Measurements from ENCODE around the gene PRMT7.

PRMT7 gene

DNA sequence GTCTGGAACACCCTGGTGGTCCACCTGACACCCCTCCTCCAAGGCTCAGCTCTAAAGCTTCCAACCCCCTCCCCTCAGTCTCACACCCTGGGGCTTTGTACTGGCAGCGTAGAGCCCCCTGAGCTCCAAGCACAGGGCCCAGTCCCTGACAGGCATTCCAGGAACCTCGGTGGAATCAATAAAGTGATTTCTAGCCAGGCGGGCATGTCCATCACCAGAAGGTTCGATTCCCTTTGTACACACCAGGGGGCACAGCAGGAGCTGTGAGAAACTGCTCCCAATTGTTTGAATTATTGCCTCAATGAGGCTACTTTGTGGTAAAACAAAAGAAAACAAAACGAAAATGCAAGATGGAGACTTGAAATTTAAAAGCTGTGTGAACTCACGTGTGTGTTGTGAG lies 85.7 kb downstream of the PRMT7 start:
- Histone ChIP-seq H3K4me1 (ENCODE audit: insufficient read depth, low read length) (peaks cover 15% of the 10 kb centered on the region; the same call in 1 of the 2 replicates), H3K9ac (ENCODE audit: low read depth, low read length) (no peak overlapping the region), H3K9me3 (ENCODE audit: control insufficient read depth, insufficient read depth, low read length) (no peaks in the 10 kb centered on the region), H3K36me3 (ENCODE audit: insufficient read depth, low read length) (no peaks in the 10 kb centered on the region)

DNA sequence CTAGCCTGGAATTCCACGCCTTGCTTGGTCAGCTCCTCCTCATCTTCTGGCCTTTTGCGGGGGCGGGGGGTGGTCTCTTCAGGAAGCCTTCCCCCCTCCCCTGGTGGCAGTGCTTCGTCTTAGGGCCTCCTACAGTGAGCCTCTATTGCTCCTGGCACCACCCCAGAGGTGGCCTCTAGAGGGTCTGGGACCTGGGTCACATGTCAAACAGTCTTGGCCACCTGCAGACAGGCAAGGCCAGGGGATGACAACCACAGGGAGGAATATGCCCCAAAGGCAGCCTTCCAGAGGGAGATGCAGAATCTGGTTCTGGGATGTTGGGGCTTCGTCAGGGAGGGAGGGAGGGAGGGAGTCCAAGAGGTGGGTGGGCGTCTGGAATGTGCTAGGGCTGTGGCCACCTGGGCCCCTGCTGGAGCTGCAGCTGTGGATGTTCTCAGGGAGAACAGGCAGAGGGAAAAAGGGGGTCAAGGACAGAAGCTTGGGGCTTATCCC lies 86.9 kb downstream of the PRMT7 start:
- no peak overlapping the region for H3K9ac ChIP-seq (ENCODE audit: low read depth, low read length)
- no peaks in the 10 kb centered on the region for H3K9me3 ChIP-seq (ENCODE audit: control insufficient read depth, insufficient read depth, low read length)
- no peaks in the 10 kb centered on the region for H3K36me3 ChIP-seq (ENCODE audit: insufficient read depth, low read length)
- H3K4me1 ChIP-seq (ENCODE audit: insufficient read depth, low read length): peaks cover 15% of the 10 kb centered on the region; the same call in 1 of the 2 replicates

DNA sequence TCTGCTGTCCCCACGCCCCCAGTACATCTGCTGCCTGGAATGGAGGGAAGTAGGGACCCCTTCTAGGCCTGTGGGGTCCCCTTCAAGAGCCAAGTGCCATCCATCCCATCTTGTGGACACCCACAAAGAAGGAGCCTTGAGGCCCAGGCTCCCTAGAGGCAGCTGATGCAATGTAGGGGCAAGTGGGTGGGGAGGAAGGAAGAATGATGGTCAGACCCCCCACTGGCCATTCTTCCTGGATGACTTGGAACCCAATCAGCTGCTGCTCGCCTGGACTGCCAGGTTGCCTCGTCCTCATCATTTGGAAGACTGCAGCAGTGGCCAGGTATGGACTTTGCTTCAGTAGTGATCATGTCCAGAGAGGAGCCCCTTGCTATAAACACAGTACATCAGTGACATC lies 88.6 kb downstream of the PRMT7 start:
- H3K4me1 ChIP-seq (ENCODE audit: insufficient read depth, low read length): peaks cover 15% of the 10 kb centered on the region; the same call in 1 of the 2 replicates
- H3K36me3 ChIP-seq (ENCODE audit: insufficient read depth, low read length): no peaks in the 10 kb centered on the region
- no peak overlapping the region for H3K9ac ChIP-seq (ENCODE audit: low read depth, low read length)
- no peaks in the 10 kb centered on the region for H3K9me3 ChIP-seq (ENCODE audit: control insufficient read depth, insufficient read depth, low read length)

DNA sequence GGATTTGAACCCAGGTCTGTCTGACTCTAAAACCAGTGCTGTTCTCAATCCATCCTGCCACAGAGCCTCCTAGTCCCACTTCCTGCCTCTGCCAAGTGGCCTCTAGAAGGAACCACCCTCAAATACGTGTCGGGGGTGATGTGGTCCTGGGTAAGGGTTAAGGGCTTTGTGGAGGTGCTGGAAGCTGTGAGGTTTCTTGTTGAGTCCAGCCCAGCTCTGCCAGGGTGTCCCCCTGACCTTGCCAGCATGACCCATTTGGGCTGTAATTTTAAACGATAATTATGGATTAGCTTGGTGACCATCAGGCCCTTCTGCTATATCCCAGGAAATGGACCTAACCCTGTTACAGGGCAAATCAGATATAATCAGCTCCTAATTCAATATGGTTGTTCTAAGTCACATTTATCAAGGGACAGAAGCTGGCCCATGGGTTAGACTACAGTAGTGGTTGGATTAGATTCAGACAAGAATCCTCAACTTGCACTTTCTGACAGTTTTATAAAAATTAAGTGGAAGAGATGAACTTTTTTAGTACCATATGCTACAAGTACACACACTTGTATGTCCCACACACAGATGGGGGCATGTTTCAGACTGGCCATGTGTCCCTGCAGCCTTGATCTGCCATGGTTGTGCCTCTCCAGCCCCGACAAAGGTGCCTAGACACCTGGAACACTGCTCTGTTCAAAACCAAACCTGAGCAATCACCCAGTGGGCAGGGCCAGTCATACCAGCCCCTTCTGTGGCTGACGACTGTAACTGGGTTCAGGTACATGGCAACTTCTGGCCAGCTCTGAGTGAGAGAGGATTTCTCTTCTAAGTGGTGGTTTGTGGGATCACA lies 89.5 kb downstream of the PRMT7 start:
- Histone ChIP-seq H3K36me3 (ENCODE audit: insufficient read depth, low read length) (no peaks in the 10 kb centered on the region), H3K9ac (ENCODE audit: low read depth, low read length) (no peak overlapping the region), H3K4me1 (ENCODE audit: insufficient read depth, low read length) (peaks cover 15% of the 10 kb centered on the region; the same call in 1 of the 2 replicates)

DNA sequence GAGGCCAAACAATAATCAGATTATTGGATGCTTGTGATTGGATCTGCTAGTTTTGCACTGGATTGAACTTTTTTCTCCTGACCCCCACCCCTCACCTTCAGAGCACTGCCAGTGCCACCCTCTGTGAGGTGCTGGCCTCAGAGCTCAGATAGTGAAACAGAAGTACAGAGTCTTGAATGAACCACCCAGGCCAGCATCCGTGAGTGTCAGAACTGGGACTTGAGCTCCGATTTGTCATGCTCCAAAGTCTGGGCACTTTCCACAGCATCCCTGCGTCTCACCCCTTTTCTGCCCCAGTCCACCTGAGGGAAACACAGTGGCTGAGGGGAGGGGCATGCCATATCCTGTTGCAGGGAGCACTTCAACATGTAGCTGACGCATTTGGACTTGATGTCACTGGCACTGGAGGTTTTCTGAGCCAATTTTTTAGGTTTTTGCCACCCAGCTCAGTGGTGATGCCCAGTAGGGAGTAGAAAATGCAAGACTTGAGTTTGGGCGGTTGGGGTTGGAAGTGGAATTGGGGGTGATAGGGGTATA lies 90.2 kb downstream of the PRMT7 start:
- no peaks in the 10 kb centered on the region for H3K36me3 ChIP-seq (ENCODE audit: insufficient read depth, low read length)
- no peak overlapping the region for H3K9ac ChIP-seq (ENCODE audit: low read depth, low read length)
- H3K4me1 ChIP-seq (ENCODE audit: insufficient read depth, low read length): peaks cover 15% of the 10 kb centered on the region; the same call in 1 of the 2 replicates
- no peaks in the 10 kb centered on the region for H3K9me3 ChIP-seq (ENCODE audit: control insufficient read depth, insufficient read depth, low read length)

More for the DNA sequence above, 89.5 kb downstream of the PRMT7 start:
- no peaks in the 10 kb centered on the region for H3K9me3 ChIP-seq (ENCODE audit: control insufficient read depth, insufficient read depth, low read length)

DNA sequence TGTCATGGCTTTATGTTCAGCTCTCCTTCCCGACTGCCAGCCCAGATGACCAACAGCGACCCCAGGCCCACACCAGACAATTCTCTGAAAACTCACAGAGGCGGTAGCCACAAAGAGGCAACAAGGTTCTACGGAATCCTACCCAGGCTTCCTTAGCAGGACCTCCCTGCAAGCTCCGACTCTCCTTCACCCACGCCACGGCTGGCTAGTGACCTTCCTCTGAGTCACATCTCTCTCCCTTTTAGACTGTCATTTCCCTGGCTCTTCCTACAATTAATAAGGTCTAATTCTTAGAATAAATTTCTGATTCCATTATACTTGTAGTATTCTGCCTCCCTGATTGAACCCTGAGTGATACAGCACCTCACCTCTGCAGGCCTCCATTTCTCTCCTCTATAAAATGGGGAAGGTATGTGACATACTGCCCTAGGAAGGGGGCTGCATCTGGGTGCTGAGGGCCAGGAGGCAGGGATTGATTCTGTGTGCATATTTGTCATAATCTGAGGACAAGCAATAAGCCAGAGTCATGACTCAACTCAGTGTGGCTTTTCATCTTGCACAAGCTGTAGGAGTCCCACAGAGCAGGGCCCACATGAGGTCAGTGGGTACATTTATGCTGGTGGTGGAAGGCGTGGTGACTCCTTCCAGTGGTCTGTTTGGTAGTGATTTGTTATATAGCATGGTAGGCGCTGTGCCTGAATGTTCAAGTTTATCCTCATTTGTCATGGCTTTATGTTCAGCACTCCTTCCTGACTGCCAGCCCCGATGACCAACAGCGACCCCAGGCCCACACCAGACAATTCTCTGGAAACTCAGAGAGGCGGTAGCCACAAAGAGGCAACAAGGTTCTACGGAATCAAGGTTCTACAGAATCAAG lies 91.3 kb downstream of the PRMT7 start:
- Histone ChIP-seq H3K9ac (ENCODE audit: low read depth, low read length) (no peak overlapping the region), H3K36me3 (ENCODE audit: insufficient read depth, low read length) (no peaks in the 10 kb centered on the region), H3K4me1 (ENCODE audit: insufficient read depth, low read length) (peaks cover 8% of the 10 kb centered on the region; the same call in 1 of the 2 replicates), H3K9me3 (ENCODE audit: control insufficient read depth, insufficient read depth, low read length) (no peaks in the 10 kb centered on the region)

DNA sequence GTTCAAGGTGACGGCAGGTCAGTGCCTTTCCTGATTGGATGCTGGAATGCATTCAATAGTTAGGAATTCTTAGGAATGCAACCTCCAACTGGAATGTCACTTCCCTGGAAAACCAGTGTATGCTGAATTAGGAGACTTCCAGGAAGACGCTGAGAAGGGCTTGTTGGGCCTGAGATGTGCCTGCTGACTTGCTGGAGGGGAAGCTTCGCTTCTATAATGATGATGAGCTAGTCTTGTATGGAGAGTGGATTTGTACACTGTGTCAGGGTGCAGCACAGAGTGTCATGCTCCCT lies 91.9 kb downstream of the PRMT7 start:
- Histone ChIP-seq H3K4me1 (ENCODE audit: insufficient read depth, low read length) (peaks cover 8% of the 10 kb centered on the region; the same call in 1 of the 2 replicates), H3K9me3 (ENCODE audit: control insufficient read depth, insufficient read depth, low read length) (no peaks in the 10 kb centered on the region), H3K36me3 (ENCODE audit: insufficient read depth, low read length) (no peaks in the 10 kb centered on the region)

DNA sequence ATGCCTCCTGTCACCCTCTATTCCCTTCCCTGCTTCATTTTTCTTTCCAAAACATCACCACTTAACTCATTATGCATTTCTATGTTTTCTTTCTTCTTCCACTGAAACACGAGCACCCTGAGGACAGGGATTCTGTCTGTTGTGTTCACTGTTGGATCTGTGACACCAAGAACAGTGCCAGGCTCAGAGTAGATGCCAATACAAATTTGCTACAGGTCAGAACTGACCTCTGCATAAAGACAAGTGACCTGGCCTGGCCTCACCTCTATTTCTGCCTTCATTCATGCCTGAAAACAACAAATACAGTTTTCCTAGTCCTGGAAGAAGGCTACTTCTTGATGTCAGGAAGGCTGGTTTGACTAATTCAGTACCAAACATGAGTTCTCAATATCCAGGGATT lies 92.4 kb downstream of the PRMT7 start:
- no peaks in the 10 kb centered on the region for H3K36me3 ChIP-seq (ENCODE audit: insufficient read depth, low read length)
- no peak overlapping the region for H3K9ac ChIP-seq (ENCODE audit: low read depth, low read length)
- H3K4me1 ChIP-seq (ENCODE audit: insufficient read depth, low read length): peaks cover 8% of the 10 kb centered on the region; the same call in 1 of the 2 replicates
- no peaks in the 10 kb centered on the region for H3K9me3 ChIP-seq (ENCODE audit: control insufficient read depth, insufficient read depth, low read length)

More for the DNA sequence above, 91.9 kb downstream of the PRMT7 start:
- no peak overlapping the region for H3K9ac ChIP-seq (ENCODE audit: low read depth, low read length)

DNA sequence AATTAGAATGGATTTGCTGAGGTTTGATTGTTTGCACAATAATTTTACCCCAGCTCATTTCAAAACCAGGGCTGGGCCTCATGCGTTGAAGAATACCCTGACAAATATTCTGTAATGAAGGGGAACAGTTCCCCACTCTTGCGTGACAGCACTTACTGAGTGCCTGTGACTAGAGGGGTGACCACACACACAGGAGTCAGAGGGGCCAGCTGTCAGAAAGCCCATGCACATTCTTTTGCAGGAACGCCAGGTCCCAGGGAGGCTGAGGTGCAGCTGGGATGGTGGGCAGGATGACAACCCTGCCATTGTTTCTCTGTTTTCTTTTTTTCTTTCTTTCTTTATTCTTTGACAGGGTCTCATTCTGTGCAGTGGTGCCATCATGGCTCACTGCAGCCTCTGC lies 92.9 kb downstream of the PRMT7 start:
- Histone ChIP-seq H3K36me3 (ENCODE audit: insufficient read depth, low read length) (no peaks in the 10 kb centered on the region), H3K9ac (ENCODE audit: low read depth, low read length) (no peak overlapping the region), H3K4me1 (ENCODE audit: insufficient read depth, low read length) (peaks cover 11% of the 10 kb centered on the region), H3K9me3 (ENCODE audit: control insufficient read depth, insufficient read depth, low read length) (no peaks in the 10 kb centered on the region)

DNA sequence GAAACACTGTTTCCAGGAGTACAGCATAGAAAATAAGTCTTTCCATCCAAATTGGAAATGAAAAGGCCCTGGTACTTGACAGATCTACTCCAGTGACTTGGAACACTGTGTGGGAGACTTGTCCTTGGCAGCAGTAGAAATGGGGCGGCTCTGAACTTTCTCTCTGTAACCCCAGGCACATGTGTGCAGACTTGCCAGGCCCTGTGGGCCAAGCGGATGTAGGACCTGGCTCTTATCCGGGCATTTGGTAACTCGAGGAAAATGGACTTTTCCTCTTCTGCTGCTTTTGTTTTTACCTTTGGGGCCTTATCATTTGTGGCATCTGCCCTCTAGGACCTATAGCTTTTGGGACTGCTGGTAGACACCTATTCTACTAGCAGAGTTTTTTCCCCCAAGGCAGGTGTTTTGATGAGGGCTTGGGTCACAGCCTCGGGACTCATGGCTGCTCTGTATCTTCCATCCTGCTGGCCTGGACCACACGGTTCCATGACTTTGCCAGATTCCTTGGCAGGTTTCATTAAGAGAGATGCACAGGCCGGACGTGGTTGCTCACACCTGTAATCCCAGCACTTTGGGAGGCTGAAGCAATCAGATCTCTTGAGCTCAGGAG lies 94.0 kb downstream of the PRMT7 start:
- no peaks in the 10 kb centered on the region for H3K9me3 ChIP-seq (ENCODE audit: control insufficient read depth, insufficient read depth, low read length)
- H3K36me3 ChIP-seq (ENCODE audit: insufficient read depth, low read length): no peaks in the 10 kb centered on the region
- H3K4me1 ChIP-seq (ENCODE audit: insufficient read depth, low read length): peaks cover 13% of the 10 kb centered on the region
- no peak overlapping the region for H3K9ac ChIP-seq (ENCODE audit: low read depth, low read length)

DNA sequence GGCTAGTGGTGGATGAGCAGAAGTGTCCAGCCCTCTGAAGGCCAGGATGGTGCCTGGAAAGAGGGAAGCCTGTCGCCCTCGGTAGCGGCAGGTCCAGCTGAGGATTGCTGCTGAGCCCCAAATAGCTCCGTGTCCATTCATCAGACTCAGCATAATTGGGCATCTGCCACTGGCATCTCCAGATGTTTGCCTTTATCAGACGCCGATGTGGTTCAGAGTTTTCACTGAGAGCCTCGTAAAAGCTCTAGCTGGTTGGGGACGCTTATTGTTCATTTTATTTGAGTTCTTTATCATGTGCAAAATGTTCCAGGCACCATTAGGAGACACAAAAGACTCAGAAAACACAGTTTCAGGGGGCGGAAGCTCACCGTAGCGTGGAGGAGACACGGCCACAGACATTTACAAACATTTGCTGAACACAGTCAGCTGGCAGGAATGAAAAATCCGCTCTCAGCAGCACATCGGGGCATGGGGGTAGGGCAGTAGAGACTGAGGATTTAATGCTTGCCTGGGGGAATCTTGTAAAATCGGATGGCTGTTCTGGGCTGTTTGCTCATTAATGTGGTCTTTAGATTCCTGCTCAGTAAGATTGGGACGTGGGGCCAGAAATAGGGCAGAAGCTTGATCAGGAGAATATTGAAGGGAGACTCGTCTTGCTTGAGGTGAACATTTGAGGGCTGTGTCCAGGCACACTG lies 95.8 kb downstream of the PRMT7 start:
- Histone ChIP-seq H3K9me3 (ENCODE audit: control insufficient read depth, insufficient read depth, low read length) (no peaks in the 10 kb centered on the region), H3K4me1 (ENCODE audit: insufficient read depth, low read length) (peaks cover 13% of the 10 kb centered on the region), H3K9ac (ENCODE audit: low read depth, low read length) (no peak overlapping the region), H3K36me3 (ENCODE audit: insufficient read depth, low read length) (no peaks in the 10 kb centered on the region)
